GM18858 (cell line): ENCODE data around the gene CATSPERE.
"Not testable (repeated sequence)": the region's sequence is repeated elsewhere in the genome, so short reads cannot be mapped to it uniquely, and the experiment has no call there.

Source experiments
- ATAC-seq: cut with Tn5 transposase; IDR thresholded peaks from one replicate; pipeline ENCODE4 v1.9.1; 2021; ENCODE audit not compliant: unreplicated experiment

CATSPERE gene

DNA sequence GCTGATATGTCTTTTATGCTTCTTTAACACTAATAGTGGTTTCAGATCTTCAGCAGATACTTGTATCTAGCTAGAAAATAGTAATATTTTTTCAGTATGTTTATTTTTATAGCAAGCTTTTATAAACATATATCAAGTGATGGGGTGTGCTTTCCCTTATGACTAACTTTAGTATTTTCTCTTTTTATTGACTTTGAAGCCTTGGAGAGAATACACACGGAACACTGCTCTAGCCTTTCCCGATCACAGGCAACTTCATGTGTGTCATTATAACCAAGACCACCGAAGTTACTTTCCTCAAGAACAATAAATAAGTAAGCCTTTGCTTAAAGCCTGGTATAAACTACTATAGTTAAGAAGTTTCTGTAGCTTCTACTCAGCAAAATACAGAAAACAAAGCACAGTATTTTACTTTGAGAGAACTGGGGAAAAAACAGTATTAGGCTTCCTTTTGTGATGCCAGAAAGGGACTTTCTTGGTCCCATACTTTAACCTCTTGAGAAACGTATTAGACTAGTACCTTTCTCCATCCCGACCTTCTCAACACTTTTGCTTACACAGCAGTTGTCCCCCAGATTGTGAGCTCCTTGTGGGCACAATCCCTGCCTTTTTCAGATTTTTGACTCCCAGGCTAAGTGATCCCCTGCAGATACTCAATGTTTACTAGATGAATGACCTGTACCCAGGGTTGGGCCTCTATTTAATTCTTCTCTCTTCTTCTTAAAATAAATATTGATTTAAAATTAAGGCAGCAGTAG, 12.6 kb upstream of the CATSPERE start:
- no peak for ATAC-seq

DNA sequence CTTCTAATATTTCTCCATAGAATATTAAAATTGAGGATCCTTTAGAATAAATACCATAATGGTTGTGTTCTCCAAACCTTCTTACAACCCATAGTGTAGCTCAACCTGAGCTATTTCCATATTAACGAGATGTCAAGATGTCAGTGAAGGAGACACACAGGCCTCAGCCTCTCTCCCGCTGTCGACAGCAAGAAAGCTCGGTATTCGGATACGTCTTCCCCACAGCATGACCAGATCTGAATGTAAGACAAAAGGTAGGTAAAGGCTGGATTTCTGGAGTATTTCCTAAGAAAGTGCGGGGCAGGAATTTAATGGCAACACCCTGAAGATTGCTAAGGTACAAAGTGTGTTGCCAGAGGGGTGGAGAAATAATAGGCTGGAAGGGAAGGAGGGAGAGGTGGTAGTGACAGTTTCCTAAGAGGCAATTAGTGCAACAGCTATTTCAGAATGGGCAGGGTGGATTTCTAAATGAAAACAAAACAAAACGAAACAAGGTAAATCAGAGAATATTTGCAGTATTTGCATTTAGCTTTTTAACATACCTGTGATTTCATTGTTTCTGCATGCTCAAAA, 11.1 kb upstream of the CATSPERE start:
- no peak for ATAC-seq

GRCh38 chr1:244450597-244451538, 10.2 kb upstream of the CATSPERE start:
- peak; percentile 0 for ATAC-seq

DNA sequence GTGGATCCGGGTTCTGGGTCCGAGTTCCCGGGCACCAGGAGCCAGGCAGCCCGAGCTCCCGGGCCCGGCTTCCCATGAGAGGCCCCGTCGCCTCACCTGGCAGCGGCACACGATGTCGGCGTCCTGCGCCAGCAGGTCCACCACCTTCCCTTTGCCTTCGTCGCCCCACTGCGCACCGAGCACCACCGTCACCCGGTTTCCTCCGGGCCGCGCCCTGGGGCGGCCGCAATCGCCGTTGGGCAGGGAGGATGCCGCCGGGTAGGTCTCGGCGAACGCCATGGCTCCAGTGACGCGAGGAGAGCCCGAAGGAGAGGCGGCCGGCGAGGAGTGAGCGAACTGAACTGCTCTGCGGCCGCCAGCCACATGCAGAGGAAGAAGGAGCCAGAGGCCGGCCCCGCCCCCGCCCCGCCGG, 9.5 kb upstream of the CATSPERE start, which contains the start of gene ADSS2:
TSS of gene ADSS2 (minus strand) at position 371 of the 412 bp plus-strand sequence. CDS start at position 279, 92 bp downstream.
- no peak for ATAC-seq

DNA sequence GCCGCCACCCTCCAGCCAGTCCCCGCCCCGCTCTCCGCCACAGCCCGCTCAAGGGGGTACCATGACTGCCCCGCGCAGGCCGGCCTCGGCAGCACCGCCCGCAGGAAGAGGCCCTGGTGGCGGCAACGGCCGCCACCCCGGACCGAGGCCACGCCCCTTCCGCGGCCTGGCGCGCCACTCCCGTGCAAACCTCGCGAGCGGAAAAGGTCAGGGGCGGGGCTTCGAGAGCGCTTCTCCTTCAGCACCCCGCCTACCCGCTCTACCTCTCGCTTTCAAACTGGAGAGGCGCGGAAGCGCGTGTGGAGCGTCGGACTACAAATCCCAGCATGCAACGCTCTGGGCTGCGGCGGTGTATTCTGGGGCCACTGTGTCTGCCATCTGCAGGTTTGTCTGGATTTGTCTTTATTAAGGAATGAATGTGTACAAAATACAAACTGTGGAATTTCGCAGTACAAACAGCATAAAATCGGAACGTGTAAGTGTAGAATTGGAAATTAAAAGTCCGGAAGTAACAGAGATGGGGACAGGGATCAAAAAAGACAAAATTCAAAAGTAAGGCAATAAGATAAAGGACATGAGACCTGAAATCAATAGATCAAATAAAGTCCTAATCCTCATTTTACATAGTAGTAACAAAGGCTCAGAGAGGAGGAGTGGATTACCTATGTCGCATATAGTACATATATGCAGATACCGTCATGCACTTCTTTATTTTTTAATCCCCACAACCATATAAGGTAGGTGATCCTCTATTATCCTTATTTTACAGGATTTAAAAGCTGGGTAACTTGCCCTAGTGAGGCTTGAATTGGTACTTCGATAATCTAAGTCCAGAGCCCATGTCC, 8.9 kb upstream of the CATSPERE start:
- peak; percentile 86 for ATAC-seq

- no peak for ATAC-seq
These were observed 6.7 kb upstream of the CATSPERE start for GRCh38 chr1:244454412-244454811.

- ATAC-seq, result no peak
These were observed 4.5 kb upstream of the CATSPERE start for GRCh38 chr1:244456586-244456985.

DNA sequence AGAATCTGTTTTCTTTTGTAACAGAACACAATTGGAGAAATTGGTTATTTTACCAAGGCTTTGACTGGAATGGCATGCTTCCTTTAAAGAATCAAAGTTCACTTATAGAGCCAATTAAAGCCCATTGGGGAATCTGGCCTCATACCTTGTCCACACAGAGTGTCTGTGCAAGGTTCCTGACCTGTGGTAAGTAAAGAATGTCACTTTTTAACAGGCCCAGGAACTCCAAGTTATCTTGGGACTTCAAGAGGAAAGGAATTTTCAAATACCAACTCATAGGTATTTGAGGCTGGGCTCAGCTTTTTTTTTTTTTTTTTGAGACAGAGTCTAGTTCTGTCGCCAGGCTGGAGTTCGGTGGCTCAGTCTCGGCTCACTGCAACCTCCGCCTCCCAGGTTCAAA, 2.3 kb upstream of the CATSPERE start:
- no peak for ATAC-seq

GRCh38 chr1:244460197-244460596, 876 bp upstream of the CATSPERE start:
- no peak for ATAC-seq

DNA sequence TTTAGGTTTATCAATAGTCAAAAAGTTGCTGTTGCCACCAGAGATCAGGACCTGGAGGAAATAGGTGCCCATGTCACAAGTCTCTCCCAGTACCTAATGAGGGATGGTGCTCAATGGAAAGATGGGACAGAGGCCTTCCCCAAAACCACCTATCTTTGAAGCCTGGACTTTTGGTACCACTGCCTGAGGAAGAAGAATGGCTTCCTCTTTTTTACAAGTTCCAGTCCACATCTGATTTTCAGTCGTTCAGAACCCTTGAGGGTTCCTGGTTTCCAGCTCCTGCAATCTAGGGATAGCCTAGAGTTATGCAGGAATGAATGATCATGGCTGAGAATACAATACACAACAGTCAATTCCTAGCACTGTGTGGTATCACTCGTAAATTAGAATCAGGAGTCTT, 5.7 kb downstream of the CATSPERE start:
- no peak for ATAC-seq

GRCh38 chr1:244473059-244473605, 12.1 kb downstream of the CATSPERE start:
- ATAC-seq, result no peak

- not testable (repeated sequence) for ATAC-seq
These were observed 23.9 kb downstream of the CATSPERE start for GRCh38 chr1:244484971-244485370.

- no peak for ATAC-seq
These were observed 33.6 kb downstream of the CATSPERE start for GRCh38 chr1:244494653-244495052.

DNA sequence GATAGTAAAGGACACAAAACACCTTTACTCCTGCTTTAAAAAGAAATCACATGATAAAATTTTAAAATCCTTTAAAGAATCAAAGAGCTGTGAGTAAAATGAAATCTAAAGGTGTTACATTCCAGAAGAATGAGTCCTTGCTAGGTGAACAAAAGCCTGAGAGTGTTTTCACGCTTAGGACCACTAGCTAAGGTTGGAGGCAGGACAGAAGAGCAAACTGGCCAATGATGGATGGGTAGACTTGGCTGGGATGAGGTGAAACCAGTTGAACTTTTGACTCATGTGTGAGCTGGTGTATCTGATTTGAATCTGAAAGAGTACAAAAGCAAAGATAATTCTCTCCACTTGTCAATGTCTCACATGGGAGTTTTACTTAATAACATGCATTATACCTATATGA, 35.1 kb downstream of the CATSPERE start:
- no peak for ATAC-seq

GRCh38 chr1:244497805-244498204, 36.7 kb downstream of the CATSPERE start:
- ATAC-seq, result no peak

- ATAC-seq, result not testable (repeated sequence)
These were observed 38.4 kb downstream of the CATSPERE start for GRCh38 chr1:244499484-244499883.

DNA sequence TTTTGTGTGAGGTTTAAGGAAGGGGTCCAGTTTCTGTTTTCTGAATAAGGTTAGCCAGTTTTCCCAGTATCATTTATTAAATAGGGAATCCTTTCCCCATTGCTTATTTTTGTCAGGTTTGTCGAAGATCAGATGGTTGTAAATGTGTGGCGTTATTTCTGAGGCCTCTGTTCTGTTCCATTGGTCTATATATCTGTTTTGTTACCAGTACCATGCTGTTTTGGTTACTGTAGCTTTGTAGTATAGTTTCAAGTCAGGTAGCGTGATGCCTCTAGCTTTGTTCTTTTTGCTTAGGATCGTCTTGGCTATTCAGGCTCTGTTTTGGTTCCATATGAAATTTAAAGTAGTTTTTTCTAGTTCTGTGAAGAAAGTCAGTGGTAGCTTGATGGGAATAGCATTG, 39.4 kb downstream of the CATSPERE start:
- not testable (repeated sequence) for ATAC-seq

DNA sequence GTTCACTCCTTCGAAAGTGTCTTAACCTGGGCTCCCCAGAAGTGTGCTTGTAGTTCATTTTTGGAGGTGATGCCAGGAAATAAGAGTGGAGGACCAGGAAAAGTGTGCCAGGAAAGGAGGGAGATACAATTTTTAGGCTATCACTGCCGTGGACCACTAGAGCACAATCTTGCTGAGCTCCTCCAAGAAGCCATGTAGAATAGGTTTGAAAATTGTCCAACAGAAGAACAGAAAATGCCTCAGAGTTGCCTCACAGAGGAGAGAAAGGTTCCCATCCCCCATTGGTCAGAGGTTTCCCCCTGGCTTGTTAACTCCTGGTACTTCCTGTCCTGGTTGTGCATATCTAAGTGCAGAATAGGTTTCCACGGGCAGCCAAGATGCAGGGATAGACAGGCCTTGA, 41.6 kb downstream of the CATSPERE start:
- no peak for ATAC-seq

GRCh38 chr1:244513493-244513892, 52.4 kb downstream of the CATSPERE start:
- ATAC-seq, result no peak

GRCh38 chr1:244515680-244516079, 54.6 kb downstream of the CATSPERE start:
- no peak for ATAC-seq
